Upper lobe of left lung (tissue), 6 donors: ENCODE results near the gene SNAP25. TPM values are rescaled to one million over a fixed set of nuclear protein-coding genes. Genes with fewer than 3 reads are reported as not detected.
A peak's percentile ranks its signal among the peaks of the same experiment; 100 is the strongest.

Experiments used
- ATAC-seq, 2 donors: fragments of 200-7000 bp; cut with Tn5 transposase; one replicate each; pipeline ENCODE4 v1.9.1; 2022; ENCODE audit warnings: mild to moderate bottlenecking in 2 of 2, moderate library complexity in 2 of 2; ENCODE audit not compliant: low FRiP score in 2 of 2
- DNase-seq, 2 donors: peaks; one replicate each; pipeline ENCODE4 v3.0.0-alpha.2; 2019 to 2020
- H3K27ac ChIP-seq, 4 donors: fragments of 200-600 bp; sonication (generic); one replicate each; pipeline ENCODE4 v1.5.1; 2016 to 2019
- H3K27me3 ChIP-seq, 4 donors: fragments of 200-600 bp; sonication (generic); one replicate each; pipeline ENCODE4 v1.5.1; 2017 to 2019
- H3K36me3 ChIP-seq, 4 donors: fragments of 200-600 bp; sonication (generic); one replicate each; pipeline ENCODE4 v1.5.1; 2016 to 2019
- H3K4me1 ChIP-seq, 4 donors: fragments of 200-600 bp; sonication (generic); one replicate each; pipeline ENCODE4 v1.5.1; 2018 to 2019
- H3K4me3 ChIP-seq, 4 donors: fragments of 200-600 bp; sonication (generic); one replicate each; pipeline ENCODE4 v1.5.1; 2017 to 2019; ENCODE audit warnings: mild to moderate bottlenecking in 2 of 4, moderate library complexity in 1 of 4
- H3K9me3 ChIP-seq, 4 donors: fragments of 200-600 bp; sonication (generic); one replicate each; pipeline ENCODE4 v1.5.1; 2018 to 2019
- CTCF ChIP-seq, 6 experiments: fragments of 450-650 bp in 4 of 6; fragments of 200-600 bp in 2 of 6; sonication (generic) in 2 of 6; IDR thresholded peaks; one replicate each; pipeline ENCODE4 v1.5.1; 2016 to 2019; ENCODE audit warnings: antibody characterized with exemption in 6 of 6
- EP300 ChIP-seq, 4 donors: sonication (generic); formaldehyde crosslinking; IDR thresholded peaks; one replicate each; pipeline ENCODE4 v1.5.1; 2017; ENCODE audit warnings: antibody characterized with exemption in 4 of 4, control low read depth in 2 of 4
- POLR2A ChIP-seq, 4 donors: fragments of 450-650 bp; IDR thresholded peaks; one replicate each; pipeline ENCODE4 v1.5.1; 2016 to 2017; ENCODE audit warnings: antibody characterized with exemption in 4 of 4, mild to moderate bottlenecking in 2 of 4
- POLR2AphosphoS5 ChIP-seq, 2 donors: sonication (generic); formaldehyde crosslinking; IDR thresholded peaks; one replicate each; pipeline ENCODE4 v1.5.1; 2017; ENCODE audit warnings: antibody characterized with exemption in 2 of 2
- WGBS, 2 donors: methylation state at CpG; one replicate each; pipeline ENCODE4 v1.1.5; 2017 to 2018; 5-methylcytosine and 5-hydroxymethylcytosine counted together
- total RNA-seq, 6 donors: library from RNA; depleted of rRNA in 4 of 6; stranded (reverse); fragments of >200 nt in 4 of 6; gene quantifications; one replicate each; pipeline versions ENCODE4 v1.1.0 to v1.2.1, GENCODE V29; 2016 to 2021
- donor health status: DM: no; HTN: no; CAD: no; lungs with moderate emphysema.
- donor health status: DM: no; HTN: yes; CAD: no; lungs with severe emphysema.

The SNAP25 gene
- total RNA-seq, 6 donors from 2014 or later = 0.79 to 2.2 (median 1.8) TPM; not detected in 3

- no peak for DNase-seq
- no peaks in the 10 kb centered on the region for H3K4me1 ChIP-seq
- H3K27me3 ChIP-seq = no peaks in the 10 kb centered on the region
- H3K27ac ChIP-seq = no peak overlapping the region
- TF ChIP-seq CTCF (IDR thresholded peaks at IDR 0.05) (no peak), POLR2A (IDR thresholded peaks at IDR 0.05) (no peak), EP300 (IDR thresholded peaks at IDR 0.05) (no peak), POLR2AphosphoS5 (IDR thresholded peaks at IDR 0.05) (no peak)
- no peaks in the 10 kb centered on the region for H3K9me3 ChIP-seq
- ATAC-seq = no peak
- H3K4me3 ChIP-seq = no peak overlapping the region
- H3K36me3 ChIP-seq = no peaks in the 10 kb centered on the region
Observed at GRCh38 chr20:10231290-10231689, 12.7 kb downstream of the SNAP25 start.

GRCh38 chr20:10236540-10237533 lies 18.2 kb downstream of the SNAP25 start:
- WGBS, 2 donors = 79 to 81% methylated on average over 10 of the region's 10 CpGs
- Histone ChIP-seq H3K27me3 (no peaks in the 10 kb centered on the region), H3K4me3 (no peak overlapping the region), H3K36me3 (no peaks in the 10 kb centered on the region), H3K27ac (no peak overlapping the region), H3K9me3 (no peaks in the 10 kb centered on the region), H3K4me1 (no peaks in the 10 kb centered on the region)
- no peak for DNase-seq
- no peak for TF ChIP-seq EP300 (IDR thresholded peaks at IDR 0.05)
- no peak for TF ChIP-seq CTCF (IDR thresholded peaks at IDR 0.05)
- TF ChIP-seq POLR2AphosphoS5 (IDR thresholded peaks at IDR 0.05) = no peak
- TF ChIP-seq POLR2A (IDR thresholded peaks at IDR 0.05) = no peak
- ATAC-seq = no peak

DNA sequence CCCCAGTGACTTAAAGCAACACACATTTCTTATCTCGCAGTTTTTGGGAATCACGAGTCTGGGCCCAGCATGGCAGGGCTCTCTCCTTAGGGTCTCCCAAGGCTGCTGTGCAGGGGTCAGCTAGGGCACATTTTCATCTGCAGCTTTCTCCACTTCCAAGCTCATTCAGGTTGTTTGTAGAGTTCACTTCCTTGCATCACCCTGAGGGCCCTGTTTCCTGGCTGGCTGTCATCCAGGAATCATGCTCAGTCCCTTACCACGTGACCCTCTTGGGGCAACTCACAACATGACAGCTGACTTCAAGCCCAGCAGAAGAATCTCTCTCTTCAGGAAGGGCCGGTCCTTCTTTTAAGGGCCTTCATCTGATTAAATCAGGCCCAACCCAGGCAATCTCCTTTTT lies 21.3 kb downstream of the SNAP25 start:
- ATAC-seq = peak in 1 of 2 donors; percentile 34
- Histone ChIP-seq H3K36me3 (no peaks in the 10 kb centered on the region), H3K4me3 (no peak overlapping the region), H3K27me3 (no peaks in the 10 kb centered on the region), H3K27ac (no peak overlapping the region), H3K4me1 (no peaks in the 10 kb centered on the region), H3K9me3 (no peaks in the 10 kb centered on the region)
- 10 to 30% methylated on average over 4 of the region's 4 CpGs for WGBS, 2 donors
- TF ChIP-seq EP300 (IDR thresholded peaks at IDR 0.05) (no peak), POLR2A (IDR thresholded peaks at IDR 0.05) (no peak), CTCF (IDR thresholded peaks at IDR 0.05) (no peak), POLR2AphosphoS5 (IDR thresholded peaks at IDR 0.05) (no peak)
- DNase-seq = peak in 1 of 2 donors; percentile 83

GRCh38 chr20:10240655-10241054 lies 22.0 kb downstream of the SNAP25 start:
- no peaks in the 10 kb centered on the region for H3K27me3 ChIP-seq
- TF ChIP-seq EP300 (IDR thresholded peaks at IDR 0.05) = no peak
- no peak for TF ChIP-seq CTCF (IDR thresholded peaks at IDR 0.05)
- TF ChIP-seq POLR2A (IDR thresholded peaks at IDR 0.05) = no peak
- no peak for TF ChIP-seq POLR2AphosphoS5 (IDR thresholded peaks at IDR 0.05)
- no peaks in the 10 kb centered on the region for H3K4me1 ChIP-seq
- H3K4me3 ChIP-seq = no peak overlapping the region
- DNase-seq (no peak), ATAC-seq (no peak)
- 76 to 82% methylated on average over 7 to 8 of the region's 8 CpGs for WGBS, 2 donors
- no peaks in the 10 kb centered on the region for H3K9me3 ChIP-seq
- no peak overlapping the region for H3K27ac ChIP-seq
- no peaks in the 10 kb centered on the region for H3K36me3 ChIP-seq
